ES-I3 (cell line): ENCODE data around the gene OPRL1.
A peak's percentile ranks its signal among the peaks of the same experiment; 100 is the strongest.

Experiments used
- H3K36me3 ChIP-seq: 2 replicates; pipeline ENCODE4 v1.6.1; 2013; ENCODE audit warnings: mild to moderate bottlenecking, low read length, control low read depth, moderate library complexity; ENCODE audit not compliant: insufficient read depth
- H3K4me1 ChIP-seq: 2 replicates; pipeline ENCODE4 v1.6.1; 2013; ENCODE audit warnings: mild to moderate bottlenecking, control low read depth, low read length; ENCODE audit not compliant: insufficient read depth
- H3K9ac ChIP-seq: 2 replicates; pipeline ENCODE4 v1.6.1; 2013; ENCODE audit warnings: low read depth, mild to moderate bottlenecking, low read length, moderate library complexity
- H3K9me3 ChIP-seq: 2 replicates; pipeline ENCODE4 v1.6.1; 2013; ENCODE audit warnings: mild to moderate bottlenecking, low read length, moderate library complexity; ENCODE audit not compliant: control insufficient read depth, insufficient read depth

OPRL1 gene

DNA sequence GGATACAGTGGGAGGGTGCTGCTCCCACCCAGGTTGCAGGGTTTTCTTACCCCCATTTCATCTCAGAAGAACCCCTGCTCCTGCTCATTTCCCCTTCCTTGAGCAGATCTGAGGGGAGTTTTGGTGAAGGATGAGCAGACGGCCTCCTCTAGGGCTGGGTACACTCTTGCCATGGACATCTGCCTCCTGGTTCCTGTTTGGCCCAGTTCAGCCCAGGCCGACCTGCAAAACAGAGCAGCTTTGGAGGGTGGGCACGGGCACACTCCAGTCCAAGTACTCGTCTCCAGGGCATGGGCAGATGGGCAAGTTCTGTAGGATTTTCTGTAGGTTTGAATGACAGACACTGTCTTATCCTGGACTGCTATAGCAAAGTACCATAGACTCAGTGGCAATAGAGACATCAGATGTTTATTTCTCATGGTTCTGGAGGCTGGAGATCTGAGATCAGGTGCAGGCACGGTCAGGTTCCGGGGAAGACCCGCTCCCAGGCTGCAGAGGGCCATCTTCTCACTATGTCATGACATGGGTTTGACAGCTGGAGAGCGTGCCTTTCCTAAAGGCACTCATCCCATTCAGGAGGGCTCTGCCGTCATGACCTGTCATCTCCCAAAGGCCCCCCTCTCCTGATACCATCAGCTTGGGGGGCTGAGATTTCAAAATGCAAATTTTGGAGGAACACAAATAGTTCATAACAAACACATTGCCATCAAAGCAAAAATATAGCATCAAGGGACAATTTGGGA is 21.2 kb downstream of the OPRL1 start:
- Histone ChIP-seq H3K9ac (peak overlapping the region; percentile 49; the same call in 1 of the 2 replicates), H3K36me3 (no peaks in the 10 kb centered on the region), H3K4me1 (no peaks in the 10 kb centered on the region; the same call in 1 of the 2 replicates), H3K9me3 (no peaks in the 10 kb centered on the region)

DNA sequence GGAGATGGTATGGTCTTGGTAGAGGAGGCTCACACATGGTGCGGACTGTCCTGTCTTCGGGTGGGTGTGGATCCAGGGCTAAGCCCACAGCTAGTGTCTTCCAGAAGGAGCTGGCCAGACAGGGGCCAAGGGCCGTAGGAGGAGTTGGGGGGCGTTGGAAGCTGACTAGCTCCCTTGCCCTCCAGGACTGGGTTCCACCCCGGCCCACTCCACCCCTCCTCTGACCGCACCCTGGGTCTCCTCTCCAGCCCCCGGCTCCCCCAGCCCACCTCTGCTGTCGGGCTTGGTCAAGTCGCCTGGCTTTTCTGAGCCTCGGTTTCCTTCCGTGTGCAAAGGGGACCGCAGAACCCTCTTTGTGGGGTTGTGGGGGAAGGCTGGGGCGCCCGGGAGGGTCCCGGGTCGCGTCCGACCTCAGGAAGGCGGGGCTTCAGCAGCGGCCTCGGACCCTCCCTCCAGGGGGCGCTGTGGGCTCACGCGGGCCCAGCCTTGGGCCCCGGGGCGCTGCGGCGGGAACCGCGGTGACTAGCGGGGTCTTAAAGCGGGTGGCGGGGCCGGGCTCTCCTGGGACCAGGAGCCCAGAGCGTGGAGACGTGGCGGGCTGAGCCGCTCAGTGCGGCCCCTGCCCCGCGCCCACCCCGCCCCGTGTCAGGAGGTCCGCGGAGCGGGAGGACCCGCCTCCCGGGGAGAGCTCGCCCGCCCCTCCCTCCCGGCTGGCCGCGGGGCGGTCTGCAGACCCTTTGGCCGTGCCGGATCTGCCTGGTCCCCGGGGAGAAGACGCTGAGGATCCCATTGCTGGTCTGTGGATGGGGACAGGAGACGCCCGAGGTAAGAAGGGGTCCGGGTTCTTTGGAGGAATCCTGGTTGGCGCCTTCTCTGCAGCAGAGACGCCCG is 22.1 kb downstream of the OPRL1 start:
- H3K4me1 ChIP-seq: no peaks in the 10 kb centered on the region; the same call in 1 of the 2 replicates
- H3K9ac ChIP-seq: peak overlapping the region; percentile 49
- H3K36me3 ChIP-seq: no peaks in the 10 kb centered on the region
- H3K9me3 ChIP-seq: no peaks in the 10 kb centered on the region

DNA sequence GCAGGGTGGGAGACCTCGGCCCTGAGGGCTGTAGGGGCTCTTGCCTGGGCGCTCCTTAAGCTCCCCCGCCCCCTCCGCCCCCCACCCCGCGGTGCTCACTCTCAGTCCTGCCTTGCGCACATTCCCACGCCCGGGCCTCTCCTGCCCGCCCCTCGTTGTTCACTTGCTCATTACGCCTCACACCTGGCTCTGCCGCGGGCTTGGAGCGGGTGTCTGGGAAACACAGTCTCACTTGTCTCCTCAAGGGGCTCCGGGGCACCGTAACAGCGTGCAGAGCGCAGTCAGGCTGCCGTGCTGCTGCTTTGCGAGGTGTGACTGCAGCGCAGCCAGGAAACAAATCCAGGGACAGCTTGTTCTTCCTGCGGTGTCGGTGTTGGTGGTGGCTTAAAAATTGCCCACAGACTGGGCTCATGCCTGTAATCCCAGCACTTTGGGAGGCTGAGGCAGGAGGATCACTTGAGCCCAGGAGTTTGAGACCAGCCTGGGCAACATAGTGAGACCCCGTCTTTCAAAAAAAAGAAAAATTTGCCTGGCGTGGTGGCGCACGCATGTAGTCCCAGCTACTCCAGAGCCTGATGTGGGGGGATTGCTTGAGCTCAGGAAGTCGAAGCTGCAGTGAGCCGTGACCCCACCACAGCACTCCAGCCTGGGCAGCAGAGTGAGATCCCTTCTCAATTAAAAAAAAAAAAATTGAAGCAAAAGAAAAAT is 22.9 kb downstream of the OPRL1 start:
- H3K9ac ChIP-seq: peak overlapping the region; percentile 49; the same call in 1 of the 2 replicates
- H3K36me3 ChIP-seq: no peaks in the 10 kb centered on the region
- H3K4me1 ChIP-seq: no peaks in the 10 kb centered on the region; the same call in none of the 2 replicates
- no peaks in the 10 kb centered on the region for H3K9me3 ChIP-seq

DNA sequence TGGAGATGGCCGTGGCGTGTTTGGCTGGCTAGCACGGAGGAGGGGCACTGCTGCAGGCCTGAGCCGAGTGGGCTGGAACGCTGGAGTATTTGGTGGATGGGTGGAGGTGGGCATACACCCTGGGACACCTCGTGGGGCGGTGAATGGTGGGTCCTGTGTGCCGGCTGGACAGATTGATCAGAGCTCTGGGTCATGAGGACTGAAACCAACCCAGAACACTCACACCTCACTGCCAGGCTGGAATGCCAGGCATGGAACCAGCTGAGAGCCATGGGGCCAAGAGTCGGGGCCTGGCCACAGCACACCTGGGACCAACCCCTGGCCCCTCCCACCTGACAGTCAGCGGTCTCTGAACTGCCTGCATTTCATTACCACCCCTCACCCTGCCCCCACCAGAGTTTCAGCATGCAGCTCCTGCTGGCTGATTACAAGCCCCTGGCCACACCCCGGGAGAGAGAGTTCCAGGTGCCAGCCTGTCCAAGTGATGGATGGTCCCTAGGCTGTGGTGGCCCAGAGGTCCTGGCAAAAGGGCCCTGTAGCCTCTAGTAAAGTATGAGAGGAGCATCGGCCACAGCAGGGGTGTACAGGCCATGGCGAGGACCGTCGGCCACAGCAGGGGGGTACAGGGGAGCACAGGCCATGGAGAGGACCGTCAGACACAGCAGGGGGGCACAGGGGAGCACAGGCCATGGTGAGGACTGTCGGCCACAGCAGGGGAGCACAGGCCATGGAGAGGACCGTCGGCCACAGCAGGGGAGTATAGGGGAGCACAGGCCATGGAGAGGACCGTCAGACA is 24.2 kb downstream of the OPRL1 start:
- Histone ChIP-seq H3K9ac (no peak overlapping the region), H3K9me3 (no peaks in the 10 kb centered on the region), H3K4me1 (no peaks in the 10 kb centered on the region; the same call in none of the 2 replicates), H3K36me3 (no peaks in the 10 kb centered on the region)

DNA sequence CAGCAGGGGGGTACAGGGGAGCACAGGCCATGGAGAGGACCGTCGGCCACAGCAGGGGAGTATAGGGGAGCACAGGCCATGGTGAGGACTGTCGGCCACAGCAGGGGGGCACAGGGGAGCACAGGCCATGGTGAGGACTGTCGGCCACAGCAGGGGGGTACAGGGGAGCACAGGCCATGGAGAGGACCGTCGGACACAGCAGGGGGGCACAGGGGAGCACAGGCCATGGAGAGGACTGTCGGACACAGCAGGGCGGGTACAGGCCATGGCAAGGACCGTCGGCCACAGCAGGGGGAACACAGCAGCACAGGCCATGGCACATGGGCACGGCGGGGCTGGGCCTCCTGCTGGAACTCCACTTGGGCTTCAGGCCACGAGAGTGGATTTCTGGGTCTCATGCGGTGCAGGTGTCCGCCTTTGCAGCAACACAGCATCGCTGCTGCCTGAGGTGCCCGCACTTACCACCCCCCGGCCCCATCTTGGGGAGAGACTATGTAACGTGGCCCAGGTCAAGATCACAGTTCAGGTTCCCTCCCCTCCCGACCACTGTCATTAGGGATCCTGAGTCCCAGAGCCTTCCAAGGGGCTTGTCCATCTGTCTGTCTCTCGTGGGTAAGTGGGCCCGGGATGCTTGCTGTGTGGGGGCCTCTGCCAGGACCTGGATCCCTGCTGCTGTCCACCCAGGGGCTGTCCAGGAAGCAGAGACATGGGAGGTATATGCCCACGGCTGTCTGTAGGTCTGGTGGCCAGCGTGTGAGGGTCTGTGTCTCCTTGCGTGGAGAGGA is 25.0 kb downstream of the OPRL1 start:
- Histone ChIP-seq H3K9ac (no peak overlapping the region), H3K4me1 (no peaks in the 10 kb centered on the region; the same call in none of the 2 replicates), H3K36me3 (no peaks in the 10 kb centered on the region), H3K9me3 (no peaks in the 10 kb centered on the region)

DNA sequence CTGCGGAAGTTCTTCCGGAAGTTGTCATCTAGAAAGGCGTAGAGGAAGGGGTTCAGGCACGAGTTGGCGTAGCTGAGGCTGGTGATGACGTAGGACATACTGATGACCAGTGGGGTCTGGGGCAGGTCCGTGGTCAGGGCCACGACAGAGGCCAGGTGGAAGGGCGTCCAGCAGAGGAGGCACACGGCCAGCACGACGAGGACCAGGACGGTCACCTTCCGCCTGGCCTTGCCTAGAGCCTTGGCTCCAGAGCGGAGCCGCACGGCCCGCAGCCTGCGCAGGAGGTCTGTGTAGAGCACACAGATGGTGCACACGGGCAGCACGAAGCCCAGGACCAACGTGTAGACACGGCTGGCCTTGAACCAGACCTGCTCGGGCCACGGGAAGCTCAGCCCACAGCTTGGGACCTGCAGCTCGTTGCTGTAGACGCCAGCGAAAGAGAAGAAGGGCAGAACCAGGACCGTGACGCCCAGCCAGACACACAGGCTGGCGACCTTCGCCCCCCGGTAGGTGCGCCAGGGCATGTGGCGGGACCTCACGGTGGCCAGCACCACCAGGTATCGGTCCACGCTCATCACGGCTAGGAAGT is 26.1 kb downstream of the OPRL1 start:
- Histone ChIP-seq H3K36me3 (no peaks in the 10 kb centered on the region), H3K9ac (no peak overlapping the region), H3K9me3 (no peaks in the 10 kb centered on the region), H3K4me1 (no peaks in the 10 kb centered on the region; the same call in none of the 2 replicates)

DNA sequence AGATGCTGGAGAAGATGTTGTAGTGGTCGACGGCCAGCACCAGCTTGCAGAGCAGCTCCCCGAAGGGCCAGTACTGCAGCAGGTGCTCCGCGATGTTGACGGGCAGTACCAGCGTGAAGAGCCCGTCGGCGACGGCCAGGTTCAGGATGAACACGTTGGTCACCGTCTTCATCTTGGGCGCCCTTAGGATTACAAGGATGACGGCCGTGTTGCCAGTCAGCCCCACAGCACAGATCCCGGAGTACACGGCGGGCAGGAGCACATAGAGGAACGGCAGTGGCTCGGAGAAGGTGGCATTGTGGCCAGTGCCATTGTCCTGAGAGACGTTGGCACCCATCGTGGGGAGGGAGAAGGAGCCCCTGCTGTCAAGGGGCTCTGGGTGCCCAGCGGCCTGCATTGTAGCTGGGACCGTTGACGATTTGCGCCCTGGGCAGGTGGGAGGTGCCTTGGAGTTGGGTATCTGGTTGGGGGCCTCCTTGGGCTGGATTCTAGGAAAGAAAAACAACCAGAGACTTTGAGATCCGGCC is 26.6 kb downstream of the OPRL1 start:
- H3K4me1 ChIP-seq: no peaks in the 10 kb centered on the region; the same call in none of the 2 replicates

DNA sequence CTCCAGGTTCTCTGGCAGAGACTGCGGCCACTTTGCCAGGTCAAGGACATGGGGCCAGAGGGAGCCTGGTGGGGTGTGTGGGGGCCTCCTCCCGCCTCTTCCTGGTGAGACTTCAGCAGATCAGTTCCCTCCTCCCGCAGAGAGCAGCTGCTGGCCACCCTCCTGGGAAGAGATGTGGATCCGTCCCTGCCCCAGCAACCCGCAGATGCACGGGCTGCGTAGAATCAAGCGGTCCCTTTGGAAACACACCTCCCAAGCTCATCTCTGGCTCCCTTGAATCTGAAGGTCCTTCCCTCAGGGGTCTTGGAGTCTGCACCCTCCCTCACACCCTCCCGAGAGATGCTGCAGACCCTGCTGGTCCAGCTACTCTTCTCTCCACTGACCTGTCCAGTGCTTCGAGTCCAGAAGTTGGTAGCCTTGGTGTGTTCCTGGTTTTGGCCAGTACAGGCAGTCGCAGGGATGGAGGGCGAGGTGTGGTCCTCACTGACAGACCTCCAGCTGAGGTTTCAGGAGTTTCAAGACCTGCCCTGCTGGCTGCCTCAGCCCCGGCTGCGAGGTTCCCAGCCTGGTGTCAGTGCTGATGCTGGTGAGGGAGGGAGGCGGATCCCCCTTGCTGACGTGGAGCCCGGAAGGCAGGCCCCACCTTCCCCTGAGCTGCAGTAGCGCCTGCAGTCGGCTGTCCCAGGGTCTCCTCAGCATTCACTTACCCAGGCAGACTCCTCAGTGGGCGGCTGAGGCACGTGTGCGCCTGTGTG is 27.3 kb downstream of the OPRL1 start, which contains the start of gene NPBWR2:
Gene NPBWR2, minus strand, starts transcription at position 585 of the 755 bp plus-strand sequence. CDS start 734 bp downstream, outside the sequence.
- Histone ChIP-seq H3K9me3 (no peaks in the 10 kb centered on the region), H3K36me3 (no peaks in the 10 kb centered on the region), H3K4me1 (no peaks in the 10 kb centered on the region; the same call in none of the 2 replicates), H3K9ac (no peak within 1 kb of the TSS)

More for the DNA sequence above, 26.6 kb downstream of the OPRL1 start:
- no peaks in the 10 kb centered on the region for H3K36me3 ChIP-seq
- no peaks in the 10 kb centered on the region for H3K9me3 ChIP-seq
- no peak overlapping the region for H3K9ac ChIP-seq

DNA sequence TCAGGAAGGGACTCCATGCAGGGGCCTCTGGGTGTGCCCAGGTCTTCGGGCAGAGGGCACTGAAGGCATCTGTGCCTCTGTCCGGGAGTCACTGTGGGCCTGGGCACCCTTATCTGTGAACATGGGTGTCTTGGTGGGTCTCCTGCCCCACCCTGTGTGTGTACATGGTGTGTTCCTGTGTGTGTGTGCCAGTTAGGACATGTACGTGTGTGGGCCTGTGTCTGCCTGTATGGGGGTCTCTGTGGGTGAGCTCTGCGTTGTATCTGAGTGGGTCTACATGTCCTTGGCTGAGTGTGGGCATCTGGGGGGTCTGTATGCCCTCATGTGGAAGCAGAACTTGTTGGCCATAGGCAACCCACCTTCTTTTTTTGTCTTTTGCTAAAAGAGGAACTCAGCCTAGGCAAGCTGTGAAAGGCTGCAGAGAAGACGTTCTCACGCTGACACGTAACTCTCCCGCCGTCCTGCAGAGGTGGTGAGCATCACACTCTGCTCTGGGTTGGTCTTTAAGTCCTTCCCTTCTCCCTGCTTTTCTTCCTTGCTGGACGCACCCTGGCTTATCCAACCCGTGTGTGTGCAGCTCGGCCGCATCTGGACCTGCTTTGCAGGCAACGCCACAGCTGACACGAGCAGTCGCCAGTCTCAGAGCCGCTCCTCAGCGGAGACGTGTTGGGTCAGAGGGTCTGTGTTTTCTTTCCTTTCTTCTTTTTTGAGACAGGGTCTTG is 28.0 kb downstream of the OPRL1 start:
- Histone ChIP-seq H3K9me3 (no peaks in the 10 kb centered on the region), H3K4me1 (no peaks in the 10 kb centered on the region; the same call in none of the 2 replicates), H3K9ac (no peak overlapping the region), H3K36me3 (no peaks in the 10 kb centered on the region)

DNA sequence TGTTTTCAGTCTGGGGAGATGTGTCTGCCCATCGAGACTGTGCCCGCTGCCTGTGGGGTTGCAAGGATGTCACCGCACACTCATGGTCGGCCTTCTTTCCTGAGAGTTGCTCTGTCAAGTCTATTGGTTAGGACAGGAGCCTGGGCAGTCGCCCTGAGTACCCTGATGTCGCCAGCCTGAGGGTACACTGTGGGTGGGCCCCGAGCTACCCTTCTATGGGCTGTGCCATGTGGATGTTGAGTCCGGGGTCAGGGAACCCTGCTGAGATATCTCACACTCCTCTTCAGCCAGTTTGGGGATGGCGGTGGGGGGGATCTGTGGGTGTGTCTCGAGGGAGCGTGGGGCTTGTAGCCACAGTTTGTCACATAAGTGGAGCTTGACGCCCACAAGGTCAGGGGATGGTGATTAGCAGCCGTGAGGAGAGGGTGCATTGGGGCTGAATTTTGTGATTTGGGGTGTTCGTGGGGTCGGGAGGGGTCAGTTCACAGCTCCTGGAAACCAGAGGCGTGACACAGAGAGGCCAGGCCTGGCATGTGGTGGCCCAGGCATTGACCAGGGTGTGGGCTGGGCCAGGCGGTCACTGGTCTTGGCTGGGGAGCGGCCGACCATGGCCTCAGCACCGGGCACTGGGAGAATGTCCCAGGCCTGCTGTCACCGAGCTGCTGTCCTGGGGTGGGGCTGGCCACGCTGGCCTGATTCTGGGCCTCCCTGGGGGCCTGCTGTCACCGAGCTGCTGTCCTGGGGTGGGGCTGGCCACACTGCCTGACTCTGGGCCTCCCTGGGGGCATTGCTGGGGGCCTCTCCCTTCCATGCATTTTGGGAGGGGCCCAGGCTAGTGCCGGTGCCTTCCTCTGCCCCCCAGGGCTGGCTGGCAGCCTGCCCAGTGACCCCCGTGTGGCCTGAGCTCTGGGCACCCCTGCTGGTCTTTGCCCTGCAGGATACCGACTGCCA is 29.1 kb downstream of the OPRL1 start:
- Histone ChIP-seq H3K4me1 (no peaks in the 10 kb centered on the region; the same call in none of the 2 replicates), H3K9ac (no peak overlapping the region), H3K36me3 (no peaks in the 10 kb centered on the region), H3K9me3 (no peaks in the 10 kb centered on the region)
